A549 (cell line): ENCODE results near the gene UNC13C. TPM values are rescaled to one million over a fixed set of nuclear protein-coding genes. Genes with fewer than 3 reads are reported as not detected.

ENCODE experiments used
- ATAC-seq, 2 experiments: fragments of 200-7000 bp in 1 of 2; fragments of >200 bp in 1 of 2; cut with Nextera tagmentation in 1 of 2; cut with Tn5 transposase in 1 of 2; 3 replicates each; pipeline versions ENCODE4 v1.8.0 to v1.9.1; 2018 to 2020; ENCODE audit warnings: mild to moderate bottlenecking in 1 of 2, moderate library complexity in 1 of 2
- CTCF ChIA-PET: fragments of 300-600 bp; sonication (Branson Sonifier 250); formaldehyde crosslinking; extraction: SDS; loops from one replicate; lab custom pipeline; 2021; ENCODE audit warnings: antibody characterized with exemption, inconsistent platforms; lab: Yijun Ruan, JAX
- POLR2A ChIA-PET: fragments of 350-600 bp; formaldehyde crosslinking; extraction: SDS; loops from one replicate; lab custom pipeline; 2021; ENCODE audit warnings: antibody characterized with exemption, inconsistent platforms; lab: Yijun Ruan, JAX
- DNase-seq, 2 experiments: peaks; one replicate each; pipeline versions ENCODE4 v3.0.0 to v3.0.0-alpha.2; 2011 to 2016; ENCODE audit warnings: low read depth in 1 of 2, low spot score in 1 of 2
- FAIRE-seq: peaks from 2 replicates; lab custom pipeline; 2011; peaks lifted over from hg19 to GRCh38; lab: Jason Lieb, UNC
- H3K27ac ChIP-seq, 2 experiments: fragments of >200 bp; sonication (Bioruptor Twin); formaldehyde crosslinking; 3 replicates each; pipeline ENCODE4 v1.5.1; 2016 to 2017
- H3K4me1 ChIP-seq: fragments of >200 bp; sonication (Bioruptor Twin); formaldehyde crosslinking; 3 replicates; pipeline ENCODE4 v1.6.1; 2016
- H3K4me2 ChIP-seq: fragments of >200 bp; sonication (Bioruptor Twin); formaldehyde crosslinking; 3 replicates; pipeline ENCODE4 v1.6.1; 2016
- H3K4me3 ChIP-seq: fragments of >200 bp; sonication (Bioruptor Twin); formaldehyde crosslinking; 3 replicates; pipeline ENCODE4 v1.5.1; 2016
- H3K9me3 ChIP-seq: fragments of >200 bp; sonication (Bioruptor Twin); formaldehyde crosslinking; 3 replicates; pipeline ENCODE4 v1.6.1; 2016
- CHD2 ChIP-seq: fragments of 150-350 bp; IDR thresholded peaks from 2 replicates; pipeline ENCODE4 v1.6.1; 2014; ENCODE audit warnings: low read length; ENCODE audit not compliant: partially characterized antibody
- CHD4 ChIP-seq: fragments of 200-600 bp; sonication (generic); IDR thresholded peaks from 2 replicates; pipeline ENCODE4 v1.6.1; 2016; ENCODE audit warnings: antibody characterized with exemption, mild to moderate bottlenecking, borderline replicate concordance
- ESRRA ChIP-seq: fragments of 150-350 bp; IDR thresholded peaks from 2 replicates; pipeline ENCODE4 v1.6.1; 2014; ENCODE audit warnings: mild to moderate bottlenecking, low read length, borderline replicate concordance
- FOSL2 ChIP-seq, 2 experiments: fragments of 450-650 bp in 1 of 2; fragments of >200 bp in 1 of 2; sonication (Bioruptor Twin) in 1 of 2; formaldehyde crosslinking; IDR thresholded peaks; 2 replicates each; pipeline versions ENCODE4 v1.5.0 to v1.6.1; 2016 to 2020; ENCODE audit warnings: mild to moderate bottlenecking in 1 of 2, moderate library complexity in 1 of 2
- FOXS1 ChIP-seq: fragments of 250-450 bp; sonication (Bioruptor Pico); IDR thresholded peaks from 2 replicates; pipeline ENCODE4 v1.5.0; 2020; ENCODE audit warnings: mild to moderate bottlenecking, moderate library complexity
- GATA3 ChIP-seq: IDR thresholded peaks from 2 replicates; pipeline ENCODE4 v1.6.1; 2012; ENCODE audit warnings: borderline replicate concordance
- HDAC2 ChIP-seq: fragments of 200-600 bp; sonication (generic); IDR thresholded peaks from 2 replicates; pipeline ENCODE4 v1.6.1; 2016
- HOXB13 ChIP-seq: fragments of 250-450 bp; sonication (Bioruptor Pico); IDR thresholded peaks from 2 replicates; pipeline ENCODE4 v1.5.0; 2020; ENCODE audit warnings: low read depth, mild to moderate bottlenecking, moderate library complexity
- JUN ChIP-seq, 2 experiments: fragments of >200 bp; sonication (Bioruptor Twin); formaldehyde crosslinking; IDR thresholded peaks; 2 replicates in 1 of 2; 3 replicates in 1 of 2; pipeline ENCODE4 v1.6.1; 2016 to 2017
- MAFK ChIP-seq: fragments of 450-650 bp; IDR thresholded peaks from 2 replicates; pipeline ENCODE4 v1.6.1; 2014; ENCODE audit not compliant: partially characterized antibody
- MYC ChIP-seq: IDR thresholded peaks from 2 replicates; pipeline ENCODE4 v1.6.1; 2012; ENCODE audit warnings: mild to moderate bottlenecking, inconsistent platforms, low read length, improper control_type of control experiment, borderline replicate concordance
- NR3C1 ChIP-seq: fragments of >200 bp; sonication (Bioruptor Twin); formaldehyde crosslinking; IDR thresholded peaks from 3 replicates; pipeline ENCODE4 v1.6.1; 2017
- POLR2AphosphoS2 ChIP-seq: conservative IDR thresholded peaks from 2 replicates; pipeline ENCODE4 v1.6.1; 2012; ENCODE audit warnings: low read length, improper control_type of control experiment, inconsistent platforms
- RAD21 ChIP-seq, 2 experiments: fragments of >200 bp in 1 of 2; sonication (Bioruptor Twin) in 1 of 2; formaldehyde crosslinking in 1 of 2; IDR thresholded peaks in 1 of 2; conservative IDR thresholded peaks in 1 of 2; 2 replicates in 1 of 2; 3 replicates in 1 of 2; pipeline ENCODE4 v1.6.1; 2012 to 2018; ENCODE audit warnings: inconsistent platforms in 1 of 2
- RFX5 ChIP-seq: fragments of 450-650 bp; IDR thresholded peaks from 2 replicates; pipeline ENCODE4 v1.7.1; 2014; ENCODE audit warnings: antibody characterized with exemption, mild to moderate bottlenecking, moderate library complexity
- ZFP36 ChIP-seq: fragments of 450-650 bp; IDR thresholded peaks from 2 replicates; pipeline ENCODE4 v1.6.1; 2014; ENCODE audit warnings: borderline replicate concordance; ENCODE audit not compliant: partially characterized antibody
- ZNF302 ChIP-seq: fragments of 250-450 bp; sonication (Bioruptor Pico); IDR thresholded peaks from 2 replicates; pipeline ENCODE4 v1.9.0; 2021; ENCODE audit warnings: inconsistent platforms, mild to moderate bottlenecking, moderate library complexity
- ZSCAN20 ChIP-seq: fragments of 250-450 bp; sonication (Bioruptor Pico); IDR thresholded peaks from 2 replicates; pipeline ENCODE4 v1.8.0; 2022; ENCODE audit warnings: mild to moderate bottlenecking, moderate library complexity
- WGBS: methylation state at CpG from one replicate; pipeline ENCODE4 v1.1.6; 2017; ENCODE audit errors: missing lambda C conversion rate; 5-methylcytosine and 5-hydroxymethylcytosine counted together
- polyA plus RNA-seq, 4 experiments: library from polyadenylated mRNA; depleted of rRNA in 3 of 4; stranded (reverse); fragments of >200 nt; fragmentation: RNase III in 1 of 4; extraction: RNeasy Plus Mini Kit Qiagen cat#74134 plus additional on column Dnase treatment in 1 of 4; gene quantifications; 2 replicates in 3 of 4; 3 replicates in 1 of 4; pipeline ENCODE4 v1.2.3, GENCODE V29; 2011 to 2017
- TF ChIP-seq, protein P1 (sequence below): fragments of 250-450 bp; sonication (Bioruptor Pico); IDR thresholded peaks from 2 replicates; pipeline ENCODE4 v1.5.0; 2020; ENCODE audit warnings: low read depth, mild to moderate bottlenecking, moderate library complexity
- TF ChIP-seq, protein P2 (sequence below): fragments of 150-350 bp; IDR thresholded peaks from 2 replicates; pipeline ENCODE4 v1.6.1; 2014; ENCODE audit warnings: low read depth, mild to moderate bottlenecking, low read length
- TF ChIP-seq, protein P3 (sequence below): fragments of 200-600 bp; sonication (generic); IDR thresholded peaks from 2 replicates; pipeline ENCODE4 v1.6.1; 2016; ENCODE audit warnings: antibody characterized with exemption, mild to moderate bottlenecking, moderate library complexity

UNC13C gene
- polyA plus RNA-seq, 2 of the 4 experiments (the other 2 are of a cell fraction), result 0.01 to 0.04 TPM

DNA sequence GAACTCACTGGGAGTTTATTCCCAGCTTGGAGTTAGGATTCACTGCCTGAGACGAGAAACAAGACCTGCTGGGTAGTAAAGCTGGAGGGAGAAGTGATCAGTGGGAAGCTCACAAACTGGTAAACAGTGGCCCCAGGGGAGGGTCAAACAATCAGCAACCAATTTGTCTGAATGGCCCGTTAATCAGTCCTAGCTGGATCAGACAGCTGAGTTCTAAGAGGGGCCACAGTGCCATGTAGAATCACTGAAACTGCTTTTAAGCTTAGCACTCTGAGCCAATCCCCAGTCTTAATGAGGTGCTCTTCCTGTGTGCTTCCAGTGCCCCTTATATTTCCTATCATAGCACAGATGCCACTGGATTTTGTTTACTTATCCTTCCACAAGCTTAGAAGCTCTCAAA is 626.8 kb downstream of the UNC13C start:
- ChIA-PET CTCF (interaction anchor here (0.5 kb wide), 1 partner anchor 32 kb away, joined by 3 read pairs; no protein-coding TSS in a partner anchor), POLR2A (no interaction called here)
- TF ChIP-seq FOXS1 (CRISPR knock-in tag) (no peak), HOXB13 (no peak), FOSL2 (IDR thresholded peaks at IDR 0.05) (no peak), FOSL2 (CRISPR knock-in tag; IDR thresholded peaks at IDR 0.05) (no peak), CHD2 (no peak), MYC (no peak), GATA3 (no peak), JUN (IDR thresholded peaks at IDR 0.05) (no peak), ZNF302 (CRISPR knock-in tag) (no peak)
- TF ChIP-seq, protein P1, sequence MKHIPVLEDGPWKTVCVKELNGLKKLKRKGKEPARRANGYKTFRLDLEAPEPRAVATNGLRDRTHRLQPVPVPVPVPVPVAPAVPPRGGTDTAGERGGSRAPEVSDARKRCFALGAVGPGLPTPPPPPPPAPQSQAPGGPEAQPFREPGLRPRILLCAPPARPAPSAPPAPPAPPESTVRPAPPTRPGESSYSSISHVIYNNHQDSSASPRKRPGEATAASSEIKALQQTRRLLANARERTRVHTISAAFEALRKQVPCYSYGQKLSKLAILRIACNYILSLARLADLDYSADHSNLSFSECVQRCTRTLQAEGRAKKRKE, result no peak
- TF ChIP-seq, protein P2, sequence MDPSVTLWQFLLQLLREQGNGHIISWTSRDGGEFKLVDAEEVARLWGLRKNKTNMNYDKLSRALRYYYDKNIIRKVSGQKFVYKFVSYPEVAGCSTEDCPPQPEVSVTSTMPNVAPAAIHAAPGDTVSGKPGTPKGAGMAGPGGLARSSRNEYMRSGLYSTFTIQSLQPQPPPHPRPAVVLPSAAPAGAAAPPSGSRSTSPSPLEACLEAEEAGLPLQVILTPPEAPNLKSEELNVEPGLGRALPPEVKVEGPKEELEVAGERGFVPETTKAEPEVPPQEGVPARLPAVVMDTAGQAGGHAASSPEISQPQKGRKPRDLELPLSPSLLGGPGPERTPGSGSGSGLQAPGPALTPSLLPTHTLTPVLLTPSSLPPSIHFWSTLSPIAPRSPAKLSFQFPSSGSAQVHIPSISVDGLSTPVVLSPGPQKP, result no peak
- TF ChIP-seq, protein P3, sequence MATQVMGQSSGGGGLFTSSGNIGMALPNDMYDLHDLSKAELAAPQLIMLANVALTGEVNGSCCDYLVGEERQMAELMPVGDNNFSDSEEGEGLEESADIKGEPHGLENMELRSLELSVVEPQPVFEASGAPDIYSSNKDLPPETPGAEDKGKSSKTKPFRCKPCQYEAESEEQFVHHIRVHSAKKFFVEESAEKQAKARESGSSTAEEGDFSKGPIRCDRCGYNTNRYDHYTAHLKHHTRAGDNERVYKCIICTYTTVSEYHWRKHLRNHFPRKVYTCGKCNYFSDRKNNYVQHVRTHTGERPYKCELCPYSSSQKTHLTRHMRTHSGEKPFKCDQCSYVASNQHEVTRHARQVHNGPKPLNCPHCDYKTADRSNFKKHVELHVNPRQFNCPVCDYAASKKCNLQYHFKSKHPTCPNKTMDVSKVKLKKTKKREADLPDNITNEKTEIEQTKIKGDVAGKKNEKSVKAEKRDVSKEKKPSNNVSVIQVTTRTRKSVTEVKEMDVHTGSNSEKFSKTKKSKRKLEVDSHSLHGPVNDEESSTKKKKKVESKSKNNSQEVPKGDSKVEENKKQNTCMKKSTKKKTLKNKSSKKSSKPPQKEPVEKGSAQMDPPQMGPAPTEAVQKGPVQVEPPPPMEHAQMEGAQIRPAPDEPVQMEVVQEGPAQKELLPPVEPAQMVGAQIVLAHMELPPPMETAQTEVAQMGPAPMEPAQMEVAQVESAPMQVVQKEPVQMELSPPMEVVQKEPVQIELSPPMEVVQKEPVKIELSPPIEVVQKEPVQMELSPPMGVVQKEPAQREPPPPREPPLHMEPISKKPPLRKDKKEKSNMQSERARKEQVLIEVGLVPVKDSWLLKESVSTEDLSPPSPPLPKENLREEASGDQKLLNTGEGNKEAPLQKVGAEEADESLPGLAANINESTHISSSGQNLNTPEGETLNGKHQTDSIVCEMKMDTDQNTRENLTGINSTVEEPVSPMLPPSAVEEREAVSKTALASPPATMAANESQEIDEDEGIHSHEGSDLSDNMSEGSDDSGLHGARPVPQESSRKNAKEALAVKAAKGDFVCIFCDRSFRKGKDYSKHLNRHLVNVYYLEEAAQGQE, result no peak
- 5% methylated on average over 2 of the region's 2 CpGs for WGBS
- Histone ChIP-seq H3K4me2 (no peak overlapping the region), H3K4me1 (no peaks in the 10 kb centered on the region), H3K9me3 (no peaks in the 10 kb centered on the region), H3K27ac (no peak overlapping the region), H3K4me3 (no peak overlapping the region)
- ATAC-seq (no peak), FAIRE-seq (no peak), DNase-seq (no peak)

DNA sequence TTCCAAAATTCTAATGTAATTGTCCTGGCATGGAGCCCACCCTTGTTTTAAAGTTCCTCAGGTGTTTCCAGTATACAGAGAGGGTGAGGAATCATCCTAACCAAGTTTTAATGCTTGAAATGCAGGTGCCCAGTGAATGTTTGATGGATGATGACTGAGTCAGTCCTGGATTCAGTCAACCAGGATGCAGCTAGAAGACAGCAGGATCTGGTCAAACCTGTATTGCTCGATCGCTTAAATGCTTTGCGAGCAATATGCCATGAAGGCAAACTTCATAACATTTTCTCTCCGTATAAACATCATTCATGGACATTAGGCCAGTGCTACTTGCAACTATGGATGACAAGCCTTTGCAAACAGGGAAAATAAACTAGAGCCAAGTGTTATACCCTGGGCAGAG is 627.3 kb downstream of the UNC13C start:
- Histone ChIP-seq H3K27ac (no peak overlapping the region), H3K4me1 (no peaks in the 10 kb centered on the region), H3K4me3 (no peak overlapping the region), H3K9me3 (no peaks in the 10 kb centered on the region), H3K4me2 (no peak overlapping the region)
- WGBS, result 15% methylated on average over 4 of the region's 4 CpGs
- ATAC-seq, result no peak
- no peak for DNase-seq
- POLR2A ChIA-PET, result no interaction called here
- no peak for TF ChIP-seq NR3C1
- TF ChIP-seq ZSCAN20, result no peak
- no peak for TF ChIP-seq RFX5
- TF ChIP-seq RAD21 (conservative IDR thresholded peaks at IDR 0.05 in 1 of 2, IDR thresholded peaks at IDR 0.05 in 1 of 2), result no peak
- TF ChIP-seq CHD4, result no peak
- no peak for TF ChIP-seq POLR2AphosphoS2
- TF ChIP-seq MAFK, result no peak
- TF ChIP-seq HDAC2, result no peak
- TF ChIP-seq ESRRA, result no peak
- TF ChIP-seq MYC, result no peak
- TF ChIP-seq ZFP36, result no peak
- FAIRE-seq, result no peak
- CTCF ChIA-PET, result no interaction called here
